ENCODE measurements around the gene RFX8.
"Not testable (repeated sequence)": the region's sequence is repeated elsewhere in the genome, so short reads cannot be mapped to it uniquely, and the experiment has no call there.

DNA sequence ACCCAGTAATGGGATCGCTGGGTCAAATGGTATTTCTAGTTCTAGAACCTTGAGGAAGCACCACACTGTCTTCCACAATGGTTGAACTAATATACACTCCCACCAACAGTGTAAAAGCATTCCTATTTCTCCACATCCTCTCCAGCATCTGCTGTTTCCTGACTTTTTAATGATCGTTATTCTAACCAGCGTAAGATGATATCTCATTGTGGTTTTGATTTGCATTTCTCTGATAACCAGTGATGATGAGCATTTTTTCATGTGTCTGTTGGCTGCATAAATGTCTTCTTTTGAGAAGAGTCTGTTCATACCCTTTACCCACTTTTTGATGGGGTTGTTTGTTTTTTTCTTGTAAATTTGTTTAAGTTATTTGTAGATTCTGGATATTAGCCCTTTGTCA is 20.5 kb downstream of the RFX8 start:
- not testable (repeated sequence) for TF ChIP-seq POLR2AphosphoS5, POLR2A (IDR thresholded peaks at IDR 0.05)
- TF ChIP-seq, protein P1, sequence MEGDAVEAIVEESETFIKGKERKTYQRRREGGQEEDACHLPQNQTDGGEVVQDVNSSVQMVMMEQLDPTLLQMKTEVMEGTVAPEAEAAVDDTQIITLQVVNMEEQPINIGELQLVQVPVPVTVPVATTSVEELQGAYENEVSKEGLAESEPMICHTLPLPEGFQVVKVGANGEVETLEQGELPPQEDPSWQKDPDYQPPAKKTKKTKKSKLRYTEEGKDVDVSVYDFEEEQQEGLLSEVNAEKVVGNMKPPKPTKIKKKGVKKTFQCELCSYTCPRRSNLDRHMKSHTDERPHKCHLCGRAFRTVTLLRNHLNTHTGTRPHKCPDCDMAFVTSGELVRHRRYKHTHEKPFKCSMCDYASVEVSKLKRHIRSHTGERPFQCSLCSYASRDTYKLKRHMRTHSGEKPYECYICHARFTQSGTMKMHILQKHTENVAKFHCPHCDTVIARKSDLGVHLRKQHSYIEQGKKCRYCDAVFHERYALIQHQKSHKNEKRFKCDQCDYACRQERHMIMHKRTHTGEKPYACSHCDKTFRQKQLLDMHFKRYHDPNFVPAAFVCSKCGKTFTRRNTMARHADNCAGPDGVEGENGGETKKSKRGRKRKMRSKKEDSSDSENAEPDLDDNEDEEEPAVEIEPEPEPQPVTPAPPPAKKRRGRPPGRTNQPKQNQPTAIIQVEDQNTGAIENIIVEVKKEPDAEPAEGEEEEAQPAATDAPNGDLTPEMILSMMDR (IDR thresholded peaks at IDR 0.05) = not testable (repeated sequence)
